Middle frontal gyrus (tissue), 1 donor: ENCODE measurements around the gene DNA2.

Source experiments
- DNase-seq: peaks from one replicate; pipeline ENCODE4 v3.0.0-alpha.2; 2015; ENCODE audit warnings: low spot score; ENCODE audit errors: extremely low spot score

Gene DNA2

GRCh38 chr10:68364101-68364886 is 107.5 kb downstream of the DNA2 start:
- DNase-seq = no peak
